Suppressor macrophage treated with lipopolysaccharide for 4 hours (primary cell): Measurements from ENCODE around the gene RPL39.
"Not testable (repeated sequence)": the region's sequence is repeated elsewhere in the genome, so short reads cannot be mapped to it uniquely, and the experiment has no call there.

Source experiments
- DNase-seq: peaks from one replicate; pipeline ENCODE4 v3.0.0-alpha.2; 2020

The RPL39 gene

DNA sequence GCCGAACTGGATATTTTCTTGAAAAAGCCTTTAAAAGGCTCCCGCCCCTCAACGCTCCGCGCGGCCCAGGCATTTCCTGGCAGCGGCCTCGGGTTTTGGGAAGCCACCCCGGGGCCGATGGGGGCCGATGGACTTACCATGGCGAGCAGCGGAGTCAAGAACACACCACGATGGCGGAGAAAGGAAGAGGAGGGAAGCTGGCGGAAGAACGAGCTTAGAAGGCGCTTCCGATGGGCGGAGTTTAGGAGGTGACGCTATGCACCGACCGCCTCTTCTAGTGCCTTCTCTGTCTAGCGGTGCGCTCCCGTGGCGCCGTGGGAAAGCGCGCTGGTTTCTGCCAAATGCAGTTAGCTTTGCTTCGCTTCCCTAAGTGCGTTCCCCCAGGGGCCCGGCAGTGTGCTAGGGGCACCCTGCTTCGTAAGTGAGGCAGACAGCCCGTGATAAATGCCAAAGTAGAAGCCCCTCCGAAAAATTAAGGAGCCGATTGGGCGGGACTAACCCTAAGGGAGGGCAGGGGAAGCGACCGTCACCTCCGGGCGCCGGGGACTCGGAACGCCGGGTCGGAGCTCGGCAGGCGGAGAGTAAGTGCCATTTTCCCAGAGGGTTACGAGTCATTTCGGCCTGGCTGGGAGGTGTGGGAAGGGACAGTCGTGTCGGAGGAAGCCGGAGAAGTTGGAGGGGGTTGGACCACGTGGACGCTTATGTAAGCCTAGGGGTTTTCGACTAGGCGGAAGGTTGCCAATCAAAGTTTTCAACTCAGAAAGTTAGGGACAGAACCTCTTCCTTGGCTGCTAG is at the start of gene RPL39:
RPL39 (minus strand) TSS at position 194 of the 795 bp plus-strand sequence; CDS start at position 140, 54 bp downstream.
- DNase-seq = peak; percentile 84

GRCh38 chrX:119833905-119834304 is 42.5 kb upstream of the RPL39 start:
- DNase-seq = no peak

- no peak for DNase-seq
Measured at GRCh38 chrX:119828446-119828845, 37.0 kb upstream of the RPL39 start.

GRCh38 chrX:119826399-119826959 is 35.0 kb upstream of the RPL39 start:
- DNase-seq = peak; percentile 12

DNA sequence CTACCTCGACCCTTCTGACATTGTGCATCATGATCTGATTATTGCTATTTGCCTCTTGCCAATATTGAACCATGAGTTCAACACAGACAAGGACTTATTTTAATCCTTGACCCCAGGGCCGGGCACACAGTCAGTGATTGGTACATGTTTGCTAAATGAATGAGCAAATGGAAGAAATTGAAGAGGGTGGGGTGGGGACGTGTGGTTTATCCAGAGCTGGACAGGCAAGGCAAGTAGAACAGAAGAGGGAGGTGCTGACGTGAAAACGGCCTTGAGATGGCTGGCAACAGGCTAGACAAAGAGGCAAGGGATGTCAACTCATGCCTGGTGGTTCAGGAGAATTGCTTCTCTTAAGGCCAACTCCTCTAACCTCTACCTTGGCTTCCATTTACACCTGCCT is 32.8 kb upstream of the RPL39 start:
- DNase-seq = not testable (repeated sequence)

DNA sequence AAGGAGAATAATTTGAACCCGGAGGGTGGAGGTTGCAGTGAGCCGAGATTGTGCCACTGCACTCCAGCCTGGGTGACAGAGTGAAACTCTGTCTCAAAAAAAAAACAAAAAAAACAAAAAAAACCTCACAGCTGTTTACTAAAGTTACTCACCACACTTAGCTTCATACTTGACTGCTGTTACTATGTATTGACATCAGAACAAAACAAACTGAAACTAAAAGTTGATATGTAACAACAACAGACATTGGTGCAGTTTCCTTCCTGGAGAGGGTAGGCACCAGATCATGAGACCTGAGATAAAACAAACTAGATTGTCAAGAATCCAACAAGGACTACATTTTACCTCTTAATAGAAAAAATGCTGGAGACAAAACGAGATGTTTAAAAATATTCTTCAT is 30.3 kb upstream of the RPL39 start:
- peak; percentile 19 for DNase-seq

GRCh38 chrX:119817130-119817690 is 25.8 kb upstream of the RPL39 start:
- peak; percentile 5 for DNase-seq

- DNase-seq = no peak
Measured at GRCh38 chrX:119816300-119816699, 24.9 kb upstream of the RPL39 start.

DNA sequence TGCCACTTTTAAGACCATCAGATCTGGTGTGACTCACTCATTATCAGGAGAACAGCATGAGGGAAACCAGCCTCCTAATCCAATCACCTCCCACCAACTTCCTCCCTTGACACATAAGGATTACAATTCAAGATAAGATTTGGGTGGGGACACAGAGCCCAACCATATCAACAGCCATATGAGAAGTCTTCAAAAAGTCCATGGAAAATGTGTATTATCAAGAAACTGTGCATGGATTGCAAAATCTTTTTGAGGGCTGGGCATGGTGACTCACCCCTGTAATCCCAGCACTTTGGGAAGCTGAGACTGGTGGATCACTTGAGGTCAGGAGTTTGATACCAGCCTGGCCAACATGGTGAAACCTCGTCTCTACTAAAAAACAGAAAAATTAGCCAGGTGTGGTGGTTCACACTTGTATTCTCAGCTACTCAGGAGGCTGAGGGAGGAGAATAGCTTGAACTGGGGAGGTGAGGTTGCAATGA is 17.8 kb upstream of the RPL39 start:
- DNase-seq = no peak

- not testable (repeated sequence) for DNase-seq
Measured at GRCh38 chrX:119808461-119808860, 17.0 kb upstream of the RPL39 start.

GRCh38 chrX:119802546-119802945 is 11.1 kb upstream of the RPL39 start:
- DNase-seq = no peak

GRCh38 chrX:119801253-119802221 is 10.1 kb upstream of the RPL39 start:
- DNase-seq = no peak

- peak; percentile 38 for DNase-seq
Measured at GRCh38 chrX:119790977-119791436, 423 bp downstream of the RPL39 start.

DNA sequence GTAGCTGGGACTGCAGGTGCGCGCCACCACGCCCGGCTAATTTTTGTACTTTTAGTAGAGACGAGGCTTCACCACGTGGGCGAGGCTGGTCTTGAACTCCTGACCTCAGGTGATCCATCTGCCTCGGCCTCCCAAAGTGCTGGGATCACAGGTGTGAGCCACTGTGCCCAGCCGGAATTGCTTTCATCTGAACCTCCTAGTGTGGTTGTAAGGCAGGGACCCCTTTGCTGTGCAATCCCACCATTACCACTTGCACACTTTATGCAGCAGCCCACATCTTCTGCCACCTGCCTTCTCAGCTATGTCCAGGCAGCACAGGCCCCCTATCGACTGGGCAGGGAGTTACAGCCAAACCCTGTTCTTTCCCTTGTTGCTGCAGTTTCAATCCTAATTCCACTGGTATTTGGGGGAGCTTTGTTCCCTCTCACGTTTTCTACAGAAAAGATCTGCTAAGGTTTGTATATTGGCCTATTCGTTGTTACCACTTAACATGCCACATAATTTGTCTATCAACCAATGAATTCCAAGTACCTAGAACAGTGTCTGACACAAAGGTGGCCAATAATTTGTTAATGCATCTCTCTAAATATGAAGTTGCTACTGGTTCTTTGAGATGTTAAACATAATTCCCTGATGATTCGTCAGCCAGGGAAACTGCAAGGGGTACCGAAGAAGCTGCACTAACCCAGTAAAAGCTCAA is 6.5 kb downstream of the RPL39 start:
- DNase-seq = peak; percentile 29

GRCh38 chrX:119783026-119783425 is 8.4 kb downstream of the RPL39 start:
- peak; percentile 58 for DNase-seq

DNA sequence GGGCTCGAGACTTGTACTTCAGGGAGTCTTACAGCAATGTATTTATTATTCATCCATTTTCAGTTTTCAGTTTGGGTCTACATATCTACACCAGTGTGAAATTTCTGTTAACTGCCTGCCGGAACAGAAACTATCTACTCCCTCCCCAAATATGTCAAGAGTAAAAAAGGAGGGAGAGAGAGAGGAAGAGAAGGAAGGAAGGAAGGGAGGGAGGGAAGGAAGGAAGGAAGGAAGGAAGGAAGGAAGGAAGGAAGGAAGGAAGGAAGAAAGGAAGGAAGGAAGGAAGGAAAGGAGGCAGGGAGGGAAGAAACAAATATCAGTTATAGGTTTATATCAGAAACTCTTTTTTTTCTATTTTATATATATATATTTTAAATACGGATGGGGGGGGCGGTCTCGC is 12.6 kb downstream of the RPL39 start:
- no peak for DNase-seq

DNA sequence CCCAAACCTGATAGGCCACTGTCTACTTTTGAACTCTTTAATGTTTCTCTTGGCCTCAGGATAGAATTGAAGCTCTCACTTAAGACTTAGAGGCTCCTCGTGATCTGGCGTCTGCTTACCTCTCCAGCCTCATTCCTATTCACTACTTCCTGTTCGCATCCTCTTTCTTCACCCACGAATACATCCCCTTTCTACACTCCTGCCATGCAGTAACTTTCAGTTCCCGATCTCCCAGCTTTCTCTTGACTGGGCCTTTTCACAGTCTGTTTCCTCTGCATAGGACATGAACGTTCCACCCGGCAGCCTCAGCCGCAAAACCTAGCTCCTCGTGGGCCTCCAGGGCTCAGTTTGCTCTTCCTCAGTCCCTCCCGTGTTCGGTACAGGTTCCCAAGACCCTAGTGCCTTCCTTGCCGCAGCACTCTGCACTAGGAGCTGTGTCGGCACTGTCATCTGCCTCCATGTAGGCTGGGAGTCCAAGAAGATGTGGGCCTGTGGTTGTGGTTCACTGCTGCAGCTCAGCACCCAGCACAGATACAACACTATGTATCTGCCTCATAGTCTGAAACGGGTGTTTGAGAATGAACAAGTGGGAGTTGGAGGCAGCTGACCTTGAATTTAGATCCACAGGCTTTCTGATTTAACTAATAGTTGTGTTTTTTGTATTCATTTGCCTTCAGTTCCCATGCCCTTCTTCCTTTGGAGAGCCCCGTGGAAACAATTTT is 15.8 kb downstream of the RPL39 start:
- peak; percentile 76 for DNase-seq

DNA sequence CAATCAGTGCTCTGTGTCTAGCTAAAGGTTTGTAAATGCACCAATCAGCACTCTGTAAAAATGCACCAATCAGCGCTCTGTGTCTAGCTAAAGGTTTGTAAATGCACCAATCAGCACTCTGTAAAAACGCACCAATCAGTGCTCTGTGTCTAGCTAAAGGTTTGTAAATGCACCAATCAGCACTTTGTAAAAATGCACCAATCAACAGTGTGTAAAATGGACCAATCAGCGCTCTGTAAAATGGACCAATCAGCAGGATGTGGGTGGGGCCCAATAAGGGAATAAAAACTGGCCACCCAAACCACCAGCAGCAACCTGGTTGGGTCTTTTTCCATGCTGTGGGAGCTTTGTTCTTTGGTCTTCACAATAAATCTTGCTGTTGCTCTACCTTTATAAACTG is 22.0 kb downstream of the RPL39 start:
- DNase-seq = not testable (repeated sequence)

- DNase-seq = peak; percentile 41
Measured at GRCh38 chrX:119768436-119768835, 23.0 kb downstream of the RPL39 start.

- DNase-seq = no peak
Measured at GRCh38 chrX:119763836-119764387, 27.5 kb downstream of the RPL39 start.

DNA sequence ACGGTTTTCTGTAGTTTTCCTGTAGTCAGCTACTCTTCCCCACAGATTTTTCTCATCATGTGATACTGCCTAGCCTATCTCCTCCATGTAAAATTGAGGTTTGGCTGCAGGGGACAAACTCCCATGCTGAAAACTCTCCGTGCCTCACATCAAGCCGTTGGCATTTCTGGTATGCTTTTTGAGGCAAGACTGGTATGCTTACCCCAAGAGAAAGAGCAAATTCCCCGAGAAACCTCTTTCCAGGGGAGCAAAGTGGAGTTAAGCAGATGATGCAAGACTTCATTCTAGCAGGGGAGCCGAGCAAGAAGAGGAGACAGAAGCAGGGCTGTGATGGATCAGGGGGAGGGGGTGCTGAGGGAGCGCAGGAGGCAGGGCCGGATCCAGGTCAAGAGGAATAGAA is 28.2 kb downstream of the RPL39 start:
- no peak for DNase-seq
